NCI-H2029 (cell line): ENCODE results near the gene EFEMP1.

Experiments used
- DNase-seq: peaks from one replicate; lab custom pipeline; 2025; lab: John Stamatoyannopoulos, UW

EFEMP1 gene

DNA sequence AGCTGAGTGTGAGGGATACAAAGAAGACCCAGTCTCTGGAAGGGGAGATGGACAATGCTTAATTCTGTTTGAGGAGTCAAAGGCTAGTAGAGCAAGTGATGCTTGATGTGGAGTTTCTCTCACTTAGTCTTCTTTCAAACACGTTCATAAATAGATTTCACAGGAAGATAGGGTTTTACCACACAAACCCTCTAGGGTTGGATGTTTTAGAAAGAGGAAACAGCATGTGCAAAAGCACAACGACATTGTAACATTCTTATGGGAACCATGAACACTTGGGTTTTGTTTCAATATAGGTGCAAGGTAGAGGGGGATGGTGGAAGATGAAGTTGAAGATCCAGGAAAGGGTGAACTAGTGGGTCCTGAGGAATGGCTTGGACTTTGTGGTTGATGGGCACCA is 10.8 kb upstream of the EFEMP1 start:
- DNase-seq: no peak

DNA sequence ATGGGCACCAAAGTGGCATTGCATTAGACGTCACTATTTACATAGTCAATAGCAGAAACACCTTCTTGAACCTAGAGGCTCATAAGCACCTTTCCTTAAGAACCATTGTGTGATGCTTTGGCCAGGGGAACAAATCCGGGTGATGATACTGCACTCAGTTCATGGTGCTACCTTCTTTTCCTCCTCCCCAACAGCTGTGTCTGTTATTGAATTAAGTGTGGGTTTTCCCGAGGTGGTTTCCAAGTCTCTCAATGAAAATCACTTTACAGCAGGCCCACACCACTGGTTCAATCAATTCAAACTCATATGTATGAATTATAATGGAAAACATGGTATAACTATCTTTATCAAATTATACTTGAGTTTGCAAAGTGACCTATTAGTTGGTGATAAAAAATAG is 9.3 kb upstream of the EFEMP1 start:
- DNase-seq: no peak

DNA sequence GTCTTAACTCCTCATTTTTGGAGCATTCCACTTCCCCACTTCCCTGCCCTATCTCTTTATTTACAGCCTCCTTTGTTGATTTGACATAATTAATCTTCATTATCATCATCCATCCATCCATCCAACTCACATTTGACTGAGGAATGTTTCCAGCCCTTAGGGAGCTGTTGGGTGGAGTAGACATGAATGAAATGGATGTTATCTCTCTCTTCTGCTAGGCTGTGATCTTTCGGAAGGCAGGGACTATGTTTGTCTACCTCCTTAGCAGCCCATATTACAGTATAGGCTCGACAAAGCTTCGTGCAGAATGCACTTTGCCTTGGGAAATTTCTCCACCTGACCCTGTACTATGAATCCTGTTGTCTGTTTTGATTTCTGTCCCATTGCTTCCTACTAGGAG is 7.7 kb upstream of the EFEMP1 start:
- no peak for DNase-seq

DNA sequence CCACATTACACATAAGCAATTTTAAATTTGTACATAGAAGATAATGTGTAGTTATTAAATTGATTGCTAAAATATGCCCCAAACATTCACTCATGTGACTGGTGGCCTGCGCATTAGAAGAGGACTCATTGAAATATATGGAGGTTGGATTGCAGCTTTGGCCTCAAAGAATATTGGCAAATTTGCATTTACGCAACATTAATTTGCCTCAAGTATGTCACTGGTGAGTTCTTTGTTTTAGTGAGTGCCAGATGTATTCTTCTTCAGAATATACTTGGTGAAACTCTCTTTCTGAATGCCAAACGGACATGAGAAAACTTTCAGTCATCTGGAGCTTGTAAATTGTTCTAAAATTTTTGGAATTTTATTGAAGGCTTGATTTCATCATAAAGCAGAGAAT is 5.9 kb upstream of the EFEMP1 start:
- no peak for DNase-seq

DNA sequence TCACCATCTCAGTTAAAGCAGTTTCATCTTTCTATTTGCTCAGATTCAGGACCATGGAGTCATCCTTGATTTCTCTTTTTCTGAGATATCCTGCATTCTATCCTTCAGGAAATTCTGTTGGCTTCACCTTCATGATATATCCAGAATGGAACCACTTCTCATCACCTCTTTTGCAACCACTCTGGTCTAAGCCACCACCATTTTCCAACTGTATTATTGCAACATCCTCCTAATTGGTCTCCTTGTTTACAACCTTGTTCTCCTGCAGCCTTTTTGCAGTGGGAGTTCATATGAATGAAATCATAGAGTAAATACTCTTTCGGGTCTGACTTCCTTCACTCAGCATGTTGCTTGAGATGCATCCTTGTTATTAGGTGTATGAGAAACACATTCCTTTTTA is 3.4 kb upstream of the EFEMP1 start:
- DNase-seq: no peak

DNA sequence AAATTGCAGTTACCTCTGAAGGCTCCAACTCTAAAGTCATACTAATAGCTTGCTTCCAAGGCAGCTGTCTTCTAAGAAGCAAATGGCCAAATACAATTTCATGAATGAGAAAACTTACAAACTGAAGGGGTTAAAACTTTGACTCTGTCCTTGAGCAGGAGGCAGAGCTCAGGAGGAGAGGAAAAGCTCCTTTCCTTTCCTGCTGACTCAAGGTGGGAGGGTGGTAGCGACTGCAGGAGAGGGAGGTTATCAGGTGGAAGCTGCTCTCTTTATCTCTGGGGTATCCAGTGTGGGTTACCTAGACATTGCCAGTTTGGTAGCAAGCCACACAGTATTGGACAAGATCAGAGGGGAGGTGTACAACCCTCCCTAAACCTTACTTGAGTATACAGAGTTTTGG is 2.7 kb upstream of the EFEMP1 start:
- no peak for DNase-seq

DNA sequence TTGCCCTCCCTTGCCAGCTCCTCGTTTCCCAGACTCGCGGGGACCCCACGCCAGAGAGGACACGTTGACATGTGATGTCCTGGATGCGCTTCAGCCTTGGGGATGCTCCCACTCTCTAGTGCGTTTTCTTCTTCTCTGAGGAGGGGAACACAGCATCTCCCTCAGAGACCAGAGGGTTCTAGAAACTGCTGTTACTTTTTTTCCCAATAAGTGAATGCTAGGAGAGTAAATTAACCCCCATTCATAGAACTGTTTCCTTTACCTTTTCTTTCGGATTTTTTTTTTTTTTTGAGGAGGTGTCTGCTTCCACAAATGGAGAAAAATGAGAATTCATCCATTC is 370 bp upstream of the EFEMP1 start:
- DNase-seq: no peak

DNA sequence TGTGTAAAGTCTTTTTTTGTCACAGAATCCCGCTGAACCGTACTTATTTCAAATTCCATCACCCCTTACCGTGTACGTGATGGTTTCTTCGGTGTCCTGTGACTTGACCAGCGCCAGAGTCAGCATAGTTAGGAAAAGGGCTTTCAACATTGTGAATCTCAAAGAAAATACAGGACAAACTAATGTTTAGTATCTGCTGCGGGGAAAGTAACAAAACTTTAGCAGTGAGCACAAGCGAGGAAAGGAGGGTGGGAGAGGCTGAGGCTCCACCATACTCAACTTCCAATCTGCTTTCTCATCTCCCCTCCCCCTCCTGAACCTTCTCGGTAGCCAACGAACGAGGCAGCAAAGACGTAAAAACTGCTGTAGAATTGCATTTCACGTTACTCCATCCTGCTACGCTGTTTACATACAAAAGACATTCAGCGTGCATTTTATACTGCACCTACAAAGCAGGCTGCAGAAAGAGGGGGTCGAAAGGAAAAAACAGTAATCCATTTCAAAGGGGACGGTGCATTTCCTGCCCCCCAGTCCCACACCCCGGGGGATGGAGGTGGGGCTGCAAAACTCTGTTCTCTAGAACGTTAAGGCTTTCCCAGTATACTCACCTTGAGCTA is 1.2 kb downstream of the EFEMP1 start:
- no peak for DNase-seq

DNA sequence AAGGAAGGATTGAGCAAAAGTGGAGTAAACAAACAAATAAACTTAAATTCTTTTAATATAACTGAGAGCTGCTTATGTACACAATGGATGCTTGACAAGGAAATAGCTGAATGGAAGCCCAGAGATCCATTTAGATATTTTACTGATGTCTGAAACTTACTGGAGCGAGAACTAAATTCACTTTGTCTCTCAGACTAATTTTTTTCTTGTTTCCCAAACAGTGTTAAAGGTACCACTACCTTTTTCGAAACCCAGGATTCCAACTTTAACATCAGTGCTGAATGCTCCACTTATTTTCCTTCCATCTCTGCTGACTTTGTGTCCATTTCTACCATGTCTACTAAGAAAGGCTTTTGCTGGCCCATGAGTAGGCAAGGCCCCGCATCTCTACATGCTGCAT is 4.0 kb downstream of the EFEMP1 start:
- DNase-seq: no peak

DNA sequence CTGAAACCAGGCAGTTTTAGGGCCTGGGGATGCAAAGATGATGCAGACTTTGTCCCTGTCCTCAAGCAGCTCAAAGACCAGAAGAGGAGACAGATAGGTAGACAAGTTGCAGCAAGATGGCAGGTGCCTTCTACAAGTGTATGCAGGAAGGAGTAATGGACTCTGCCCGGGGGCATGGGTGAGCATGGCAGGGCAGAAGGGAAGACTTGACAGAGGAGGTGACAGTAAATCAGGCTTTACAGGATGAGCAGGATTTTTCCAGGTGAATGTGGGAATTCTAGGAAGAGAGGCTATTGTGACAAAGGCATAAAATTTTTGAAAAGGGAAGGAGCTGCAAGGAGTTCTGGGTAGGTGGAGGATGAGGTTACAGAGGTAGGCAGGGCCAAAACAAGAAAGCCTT is 4.7 kb downstream of the EFEMP1 start:
- no peak for DNase-seq

DNA sequence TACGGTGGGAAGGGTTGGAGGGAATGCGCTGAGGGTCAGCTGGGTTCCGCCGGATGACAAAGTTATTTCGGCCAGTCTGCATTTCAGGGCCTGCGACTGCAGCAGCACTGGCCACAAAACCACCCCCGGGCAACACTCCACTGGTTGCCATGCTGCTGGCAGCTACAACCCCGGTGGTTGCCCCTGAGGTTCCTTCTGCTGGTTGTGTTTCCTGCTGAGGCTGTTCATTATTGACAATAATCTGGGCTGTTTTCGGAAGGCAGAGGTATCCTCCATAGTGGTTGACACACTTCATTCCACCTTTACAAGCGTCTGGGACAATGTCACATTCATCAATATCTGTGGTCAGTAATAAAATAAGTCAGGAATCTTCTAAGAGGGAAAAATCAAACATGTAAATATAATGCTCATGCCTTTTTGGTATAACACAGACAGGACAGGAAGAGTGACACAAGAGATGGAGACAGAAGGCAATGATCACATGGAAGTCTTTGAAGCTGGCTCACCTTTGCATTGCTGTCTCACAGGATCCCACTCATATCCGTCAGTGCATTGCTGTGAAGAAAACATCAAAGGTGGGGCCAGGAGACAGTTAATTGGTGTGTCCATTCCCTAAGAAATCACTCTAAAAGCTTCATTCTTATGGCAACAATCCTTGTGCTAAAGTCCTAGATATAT is 5.7 kb downstream of the EFEMP1 start:
- DNase-seq: no peak

DNA sequence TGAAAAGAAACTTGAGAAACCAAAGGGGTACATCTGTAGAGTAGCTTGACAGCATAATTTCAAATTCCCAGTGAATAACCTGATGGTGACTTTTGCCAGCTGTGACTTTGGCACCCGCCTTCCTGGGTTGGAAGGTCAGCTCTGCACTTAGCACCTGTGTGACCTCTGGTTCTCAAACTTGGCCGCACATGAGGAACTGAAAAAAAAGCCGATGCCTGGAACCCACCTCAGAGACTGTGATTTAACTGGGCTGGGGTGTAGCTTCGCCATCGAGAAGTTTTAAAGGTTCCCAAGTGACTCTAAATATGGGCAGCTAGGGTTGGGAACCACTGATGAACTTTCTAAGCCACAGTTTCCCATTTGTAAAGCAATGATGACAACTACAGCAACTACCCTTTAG is 6.5 kb downstream of the EFEMP1 start:
- DNase-seq: no peak

DNA sequence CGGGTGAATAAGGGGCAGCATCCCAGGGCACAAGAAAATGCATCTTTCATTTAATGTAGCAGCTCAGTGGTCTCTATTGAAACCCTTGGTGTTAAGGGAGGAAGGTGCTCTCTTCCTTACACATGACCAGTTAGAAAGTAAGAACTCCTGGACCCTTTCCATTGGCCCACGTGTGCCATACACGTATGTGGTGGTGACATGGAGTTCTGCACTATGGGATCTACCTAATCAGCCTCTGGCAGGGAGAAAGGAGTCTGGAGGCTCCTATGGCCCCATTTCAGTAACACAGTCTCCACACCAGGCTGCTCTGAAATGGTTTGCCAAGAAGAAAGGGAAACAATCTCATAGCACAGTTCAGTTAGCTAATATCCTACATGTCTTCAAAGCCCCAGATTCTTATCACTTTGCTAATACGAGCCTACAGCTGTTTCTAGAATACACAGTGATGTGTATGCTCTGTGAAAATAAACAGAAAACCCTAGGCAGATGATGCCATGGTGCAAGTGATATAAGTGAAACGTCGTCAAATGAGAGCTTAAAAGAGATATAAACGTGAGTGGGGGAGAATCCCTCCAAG is 7.0 kb downstream of the EFEMP1 start:
- no peak for DNase-seq

DNA sequence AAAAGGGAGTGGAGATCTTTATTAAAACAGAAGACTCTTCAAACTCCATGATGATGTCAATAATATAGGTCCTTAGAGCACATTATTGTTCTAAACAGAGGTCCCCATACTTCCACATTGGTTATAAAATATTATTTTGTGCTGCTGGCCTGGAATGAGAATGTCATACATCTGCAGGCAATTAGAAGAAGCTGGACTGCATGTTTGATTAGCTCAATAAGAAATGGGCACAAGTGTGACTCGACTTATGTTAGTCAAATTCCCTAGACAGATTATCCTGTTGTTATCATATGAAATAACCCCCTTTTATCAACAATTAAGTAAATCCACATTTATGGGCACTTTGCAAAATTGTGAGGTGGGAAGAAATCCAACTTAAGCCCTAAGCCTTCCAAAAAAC is 8.8 kb downstream of the EFEMP1 start:
- no peak for DNase-seq

DNA sequence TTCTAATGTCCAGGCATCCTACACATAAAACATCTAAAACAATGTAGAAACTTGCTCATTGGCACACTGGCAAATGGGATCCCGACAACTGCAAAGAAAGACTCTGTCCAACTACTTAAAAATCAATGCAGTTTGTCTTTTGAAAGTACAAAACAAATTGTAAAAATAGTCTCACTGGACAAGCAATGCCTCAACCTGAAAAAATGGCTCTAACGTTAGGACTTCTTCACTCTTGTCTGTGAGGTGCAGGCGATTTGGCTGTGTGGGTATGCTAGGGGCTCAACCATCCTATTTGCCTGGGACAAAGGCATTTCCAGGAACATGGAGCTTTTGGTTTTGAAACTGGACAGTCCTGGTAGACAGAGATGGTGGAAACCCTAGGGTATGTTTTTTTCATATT is 10.7 kb downstream of the EFEMP1 start:
- DNase-seq: no peak

DNA sequence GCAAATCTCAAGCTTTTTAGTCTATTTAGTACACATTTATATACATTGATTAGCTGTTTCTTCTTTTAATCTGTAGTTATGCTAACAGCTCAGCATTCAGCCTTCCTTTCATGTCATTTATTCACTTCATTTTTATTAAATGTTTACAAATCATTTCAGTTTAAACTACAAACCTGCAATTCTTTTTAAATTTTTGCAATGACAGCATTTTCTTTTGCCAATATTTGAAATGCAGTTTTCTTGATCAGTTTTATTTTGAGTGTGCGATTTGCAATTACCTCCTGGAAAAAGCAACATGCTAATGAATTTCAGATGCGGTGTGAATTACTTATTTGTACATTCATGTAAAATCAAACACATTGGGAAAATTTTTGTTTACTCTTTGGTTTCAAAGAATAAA is 13.5 kb downstream of the EFEMP1 start:
- DNase-seq: no peak

DNA sequence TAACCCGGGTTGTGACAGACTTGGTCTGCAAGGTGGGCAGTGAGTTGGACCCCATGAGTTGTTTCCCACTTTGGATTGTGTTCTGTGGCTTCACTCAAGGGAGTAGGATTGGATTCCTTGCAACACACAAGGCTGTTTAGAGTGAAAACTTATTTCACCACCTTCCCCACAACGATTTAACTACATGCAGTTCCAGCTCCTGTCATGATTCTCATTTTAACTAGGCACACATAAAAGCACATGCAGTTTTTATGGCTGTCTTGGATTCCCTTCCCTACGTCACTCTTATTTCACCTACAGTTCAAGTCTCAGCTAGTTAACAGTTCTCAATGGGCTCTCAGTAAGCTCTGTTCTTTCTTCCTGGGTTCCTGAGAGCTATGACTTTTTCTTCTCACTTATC is 15.9 kb downstream of the EFEMP1 start:
- no peak for DNase-seq

DNA sequence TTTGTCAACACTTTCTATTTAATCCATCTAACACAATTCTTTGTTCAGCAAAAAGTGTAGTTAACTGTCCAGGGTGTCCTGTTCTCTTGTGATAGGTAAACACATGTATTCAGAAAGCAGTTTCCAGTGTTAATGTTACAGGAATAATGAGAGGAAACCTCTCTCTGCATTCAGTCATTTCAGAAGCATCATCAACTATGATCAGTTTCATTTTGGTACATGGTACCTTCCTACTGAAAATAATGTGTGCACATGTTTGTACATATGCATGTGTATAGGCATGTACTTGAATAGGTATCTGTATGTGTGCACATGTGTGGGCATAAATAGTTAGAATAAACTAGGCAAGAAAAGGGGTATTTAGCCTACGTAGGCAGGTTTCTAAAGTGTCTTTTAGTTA is 16.6 kb downstream of the EFEMP1 start:
- DNase-seq: no peak

DNA sequence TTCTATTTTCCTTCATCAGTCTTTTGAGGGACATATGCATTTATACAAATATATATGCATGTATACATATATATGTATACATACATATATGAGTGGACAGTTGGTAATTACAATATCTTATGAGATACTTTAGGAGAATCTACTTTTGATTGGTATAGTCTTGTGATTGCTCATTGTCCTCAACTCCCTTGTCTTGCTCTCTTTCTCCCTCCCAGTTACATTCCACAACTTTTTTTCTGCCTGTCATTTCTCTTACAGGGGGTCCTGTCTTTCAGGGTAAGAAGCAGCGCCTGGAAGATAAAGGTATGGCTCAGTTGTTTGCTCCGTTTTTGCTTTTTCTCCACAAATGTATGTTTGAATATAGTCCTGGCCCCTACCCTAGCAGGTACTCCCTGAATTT is 19.9 kb downstream of the EFEMP1 start:
- DNase-seq: no peak

DNA sequence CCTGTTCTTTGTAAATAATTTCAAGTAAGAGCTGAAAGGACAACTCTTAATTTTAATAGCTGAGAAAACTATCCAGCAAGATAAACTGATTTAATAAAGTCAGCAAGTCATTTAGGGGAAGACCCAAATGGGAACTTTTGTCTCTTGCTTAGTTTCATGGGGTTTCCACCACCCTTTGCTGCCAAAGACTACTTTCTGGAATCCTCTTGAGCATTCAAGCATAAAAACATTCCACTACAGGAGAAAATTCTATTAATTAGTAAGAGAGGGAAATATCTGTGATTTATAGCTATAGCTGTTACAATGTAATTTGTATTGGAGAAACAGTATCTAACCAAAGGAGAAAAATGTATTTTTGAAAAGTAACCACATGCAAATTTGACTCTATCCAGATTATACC is 20.6 kb downstream of the EFEMP1 start:
- DNase-seq: no peak

DNA sequence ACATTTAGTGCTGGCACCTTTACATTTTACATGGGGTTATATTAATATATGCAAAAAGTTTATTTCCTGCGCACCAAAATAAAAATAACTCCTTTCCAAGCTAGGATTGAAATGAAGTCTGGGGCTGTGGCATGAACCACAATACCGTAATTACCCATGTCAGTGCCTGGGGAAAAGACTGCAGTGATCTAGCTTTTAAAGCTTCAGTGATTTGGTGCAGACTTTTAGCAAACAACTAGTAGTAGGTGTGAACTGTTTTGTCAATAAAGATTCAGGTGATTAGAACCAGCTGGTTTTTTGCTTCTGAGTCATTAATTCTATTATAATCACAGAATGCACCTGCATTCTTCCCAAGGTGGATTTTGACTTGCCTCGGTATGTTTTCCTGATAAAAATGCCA is 21.2 kb downstream of the EFEMP1 start:
- DNase-seq: no peak

DNA sequence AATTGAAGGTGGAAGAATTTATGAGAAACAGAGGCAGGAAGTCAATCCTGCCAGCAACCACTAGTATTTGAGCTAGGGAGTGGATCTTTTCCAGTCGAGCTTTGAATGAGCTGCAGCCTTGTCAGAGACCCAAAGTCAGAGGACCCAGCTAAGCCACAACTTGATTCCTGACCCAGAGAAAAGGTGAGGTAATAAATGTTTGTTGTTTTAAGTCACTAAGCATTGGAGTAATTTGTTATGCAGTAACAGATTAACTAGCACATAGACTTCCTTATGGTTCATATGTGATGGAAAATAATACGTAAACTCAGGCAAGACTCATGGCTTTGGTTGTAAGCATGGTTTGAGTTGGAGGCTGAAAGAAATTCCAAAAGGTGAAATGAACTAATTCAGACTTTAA is 21.6 kb downstream of the EFEMP1 start:
- DNase-seq: no peak

DNA sequence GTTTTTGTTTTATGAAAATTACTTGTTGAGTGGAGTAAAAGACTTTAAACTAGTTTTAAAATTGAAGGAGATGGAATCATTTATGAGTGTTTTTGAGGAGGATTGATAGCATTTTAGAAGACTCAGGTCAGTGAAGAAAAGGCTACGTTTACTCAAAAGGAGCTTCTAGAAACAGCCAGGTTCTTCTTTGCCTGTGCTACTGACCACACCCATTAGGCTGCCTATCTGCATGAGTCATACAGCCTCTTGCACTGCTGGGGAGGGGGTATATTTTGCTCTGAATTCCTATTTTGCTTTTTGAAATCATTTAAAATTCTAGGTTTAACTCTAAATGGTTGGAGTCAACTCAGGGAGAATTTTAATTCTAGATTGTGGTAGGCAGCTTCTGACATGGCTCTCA is 22.3 kb downstream of the EFEMP1 start:
- no peak for DNase-seq

DNA sequence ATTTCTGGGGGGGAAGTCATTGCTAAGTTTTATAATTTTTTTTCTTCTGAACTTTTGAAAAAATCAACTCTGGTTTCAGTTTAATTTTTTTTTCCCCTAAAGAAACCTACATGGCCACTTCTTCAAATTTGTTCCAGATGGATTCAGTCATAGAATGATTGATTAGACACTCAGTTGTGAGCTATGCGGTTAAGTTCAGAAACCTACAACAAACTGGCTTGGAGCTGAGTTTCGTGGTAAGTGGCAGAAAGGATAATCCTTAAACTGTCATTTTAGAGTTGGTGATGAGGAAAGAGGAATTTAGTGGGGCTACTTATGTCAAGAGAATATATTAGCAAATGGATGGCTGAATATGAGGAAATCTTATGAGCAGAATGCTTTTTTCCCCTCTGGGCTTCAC is 23.7 kb downstream of the EFEMP1 start:
- no peak for DNase-seq
